IgD-negative memory B cell (primary cell): ENCODE data around the gene GYPB. TPM values are rescaled to one million over a fixed set of nuclear protein-coding genes. Genes with fewer than 3 reads are reported as not detected.
"Not testable (repeated sequence)": the region's sequence is repeated elsewhere in the genome, so short reads cannot be mapped to it uniquely, and the experiment has no call there.

Experiments
- H3K27ac Mint-ChIP-seq, 3 donors: one replicate each; pipeline ENCODE4 v1.8.0; 2020 to 2022; ENCODE audit warnings: mild to moderate bottlenecking in 3 of 3, mixed read lengths in 3 of 3, moderate library complexity in 1 of 3
- H3K27me3 Mint-ChIP-seq: one replicate; pipeline ENCODE4 v1.8.0; 2021; ENCODE audit warnings: mixed read lengths
- H3K36me3 Mint-ChIP-seq: one replicate; pipeline ENCODE4 v1.8.0; 2020; ENCODE audit warnings: mild to moderate bottlenecking, mixed read lengths
- H3K4me1 Mint-ChIP-seq, 3 donors: one replicate each; pipeline ENCODE4 v1.8.0; 2020 to 2022; ENCODE audit warnings: mixed read lengths in 3 of 3, mild to moderate bottlenecking in 1 of 3
- H3K4me3 Mint-ChIP-seq, 4 donors: one replicate each; pipeline ENCODE4 v1.8.0; 2020 to 2022; ENCODE audit warnings: mild to moderate bottlenecking in 4 of 4, mixed read lengths in 4 of 4, moderate library complexity in 3 of 4
- H3K9me3 Mint-ChIP-seq, 3 donors: one replicate each; pipeline ENCODE4 v1.8.0; 2020 to 2021; ENCODE audit warnings: mixed read lengths in 3 of 3, mild to moderate bottlenecking in 1 of 3
- polyA plus RNA-seq: library from polyadenylated mRNA; unstranded; fragments of 300-500 nt; fragmentation: Illumina TruSeq; gene quantifications from one replicate; pipeline ENCODE4 v1.2.3, GENCODE V29; 2021

The GYPB gene
- polyA plus RNA-seq, 1 donor from 2014 or later = not detected

- H3K4me1 Mint-ChIP-seq, H3K36me3 Mint-ChIP-seq, H3K9me3 Mint-ChIP-seq, H3K27ac Mint-ChIP-seq, H3K4me3 Mint-ChIP-seq, H3K27me3 Mint-ChIP-seq: not testable (repeated sequence)
Observed at GRCh38 chr4:144022772-144023400, 3.7 kb upstream of the GYPB start.

- H3K4me3 Mint-ChIP-seq, H3K27ac Mint-ChIP-seq, H3K4me1 Mint-ChIP-seq: not testable (repeated sequence)
Observed at GRCh38 chr4:144021336-144021990, 2.3 kb upstream of the GYPB start.

GRCh38 chr4:144018223-144019000 is 768 bp downstream of the GYPB start:
- H3K4me3 Mint-ChIP-seq, H3K27me3 Mint-ChIP-seq, H3K4me1 Mint-ChIP-seq, H3K9me3 Mint-ChIP-seq, H3K36me3 Mint-ChIP-seq, H3K27ac Mint-ChIP-seq: not testable (repeated sequence)

More at GRCh38 chr4:144021336-144021990, 2.3 kb upstream of the GYPB start:
- H3K36me3 Mint-ChIP-seq, H3K27me3 Mint-ChIP-seq, H3K9me3 Mint-ChIP-seq: not testable (repeated sequence)

GRCh38 chr4:144017271-144017670 is 1.9 kb downstream of the GYPB start:
- peak overlapping the region in 1 of 3 donors; percentile 33 for H3K27ac Mint-ChIP-seq
- not testable (repeated sequence) for H3K4me3 Mint-ChIP-seq, H3K4me1 Mint-ChIP-seq, H3K27me3 Mint-ChIP-seq, H3K36me3 Mint-ChIP-seq, H3K9me3 Mint-ChIP-seq

GRCh38 chr4:144016057-144016605 is 3.0 kb downstream of the GYPB start:
- not testable (repeated sequence) for H3K9me3 Mint-ChIP-seq, H3K36me3 Mint-ChIP-seq, H3K4me1 Mint-ChIP-seq, H3K4me3 Mint-ChIP-seq, H3K27ac Mint-ChIP-seq, H3K27me3 Mint-ChIP-seq

- no peak overlapping the region for H3K27ac Mint-ChIP-seq
- H3K4me3 Mint-ChIP-seq = no peak overlapping the region
- no peaks in the 10 kb centered on the region for H3K4me1 Mint-ChIP-seq
- no peaks in the 10 kb centered on the region for H3K9me3 Mint-ChIP-seq
- H3K27me3 Mint-ChIP-seq = peaks cover 4% of the 10 kb centered on the region
- H3K36me3 Mint-ChIP-seq = no peaks in the 10 kb centered on the region
Observed at GRCh38 chr4:144014808-144015207, 4.4 kb downstream of the GYPB start.

- not testable (repeated sequence) for H3K9me3 Mint-ChIP-seq, H3K27ac Mint-ChIP-seq, H3K36me3 Mint-ChIP-seq, H3K4me3 Mint-ChIP-seq, H3K4me1 Mint-ChIP-seq, H3K27me3 Mint-ChIP-seq
Observed at GRCh38 chr4:144008602-144009001, 10.6 kb downstream of the GYPB start.

- H3K4me3 Mint-ChIP-seq, H3K36me3 Mint-ChIP-seq, H3K27ac Mint-ChIP-seq, H3K4me1 Mint-ChIP-seq, H3K9me3 Mint-ChIP-seq, H3K27me3 Mint-ChIP-seq: not testable (repeated sequence)
Observed at GRCh38 chr4:144007960-144008359, 11.2 kb downstream of the GYPB start.

GRCh38 chr4:144006200-144006803 is 12.9 kb downstream of the GYPB start:
- not testable (repeated sequence) for H3K9me3 Mint-ChIP-seq, H3K4me3 Mint-ChIP-seq, H3K4me1 Mint-ChIP-seq, H3K27me3 Mint-ChIP-seq, H3K36me3 Mint-ChIP-seq, H3K27ac Mint-ChIP-seq

GRCh38 chr4:144005558-144005953 is 13.6 kb downstream of the GYPB start:
- not testable (repeated sequence) for H3K4me1 Mint-ChIP-seq, H3K4me3 Mint-ChIP-seq, H3K9me3 Mint-ChIP-seq, H3K27me3 Mint-ChIP-seq, H3K27ac Mint-ChIP-seq, H3K36me3 Mint-ChIP-seq

GRCh38 chr4:144004868-144005557 is 14.2 kb downstream of the GYPB start:
- H3K4me3 Mint-ChIP-seq, H3K36me3 Mint-ChIP-seq, H3K4me1 Mint-ChIP-seq, H3K27ac Mint-ChIP-seq, H3K27me3 Mint-ChIP-seq, H3K9me3 Mint-ChIP-seq: not testable (repeated sequence)

GRCh38 chr4:144003890-144004265 is 15.3 kb downstream of the GYPB start:
- H3K4me3 Mint-ChIP-seq, H3K27ac Mint-ChIP-seq, H3K9me3 Mint-ChIP-seq, H3K36me3 Mint-ChIP-seq, H3K4me1 Mint-ChIP-seq, H3K27me3 Mint-ChIP-seq: not testable (repeated sequence)

GRCh38 chr4:144003205-144003889 is 15.8 kb downstream of the GYPB start:
- not testable (repeated sequence) for H3K36me3 Mint-ChIP-seq, H3K27me3 Mint-ChIP-seq, H3K27ac Mint-ChIP-seq, H3K4me3 Mint-ChIP-seq, H3K4me1 Mint-ChIP-seq, H3K9me3 Mint-ChIP-seq

GRCh38 chr4:144000331-144000995 is 18.7 kb downstream of the GYPB start:
- not testable (repeated sequence) for H3K9me3 Mint-ChIP-seq, H3K36me3 Mint-ChIP-seq, H3K27ac Mint-ChIP-seq, H3K4me3 Mint-ChIP-seq, H3K27me3 Mint-ChIP-seq, H3K4me1 Mint-ChIP-seq
